AG09319 (cell line): ENCODE data around the gene CTNS.
A peak's percentile ranks its signal among the peaks of the same experiment; 100 is the strongest.

Experiments
- DNase-seq: peaks from one replicate; pipeline ENCODE4 v3.0.0-alpha.2; 2010; ENCODE audit warnings: low read depth; ENCODE audit errors: extremely low read depth
- CTCF ChIP-seq: IDR thresholded peaks from 2 replicates; pipeline ENCODE4 v1.5.1; 2011; ENCODE audit warnings: low read depth, mild to moderate bottlenecking, inconsistent platforms, low read length, moderate library complexity

The CTNS gene

GRCh38 chr17:3639981-3640596 lies 3.5 kb downstream of the CTNS start:
- no peak for TF ChIP-seq CTCF
- peak; percentile 8 for DNase-seq

- no peak for TF ChIP-seq CTCF
- DNase-seq: no peak
Measured at GRCh38 chr17:3641014-3641413, 4.5 kb downstream of the CTNS start.

GRCh38 chr17:3641717-3642486 lies 5.3 kb downstream of the CTNS start:
- TF ChIP-seq CTCF: no peak
- DNase-seq: no peak

GRCh38 chr17:3643889-3644349 lies 7.4 kb downstream of the CTNS start:
- no peak for TF ChIP-seq CTCF
- no peak for DNase-seq

GRCh38 chr17:3645310-3645709 lies 8.8 kb downstream of the CTNS start:
- no peak for DNase-seq
- no peak for TF ChIP-seq CTCF

- no peak for DNase-seq
- TF ChIP-seq CTCF: no peak
Measured at GRCh38 chr17:3647251-3647650, 10.7 kb downstream of the CTNS start.

GRCh38 chr17:3647769-3648555 lies 11.4 kb downstream of the CTNS start:
- TF ChIP-seq CTCF: peak; percentile 57
- DNase-seq: no peak
